HG03442 (cell line): Measurements from ENCODE around the gene IL1RAPL1.

Experiments used
- ATAC-seq: cut with Tn5 transposase; IDR thresholded peaks from one replicate; pipeline ENCODE4 v1.9.1; 2021; ENCODE audit warnings: mild to moderate bottlenecking, moderate library complexity; ENCODE audit not compliant: unreplicated experiment

Gene IL1RAPL1

DNA sequence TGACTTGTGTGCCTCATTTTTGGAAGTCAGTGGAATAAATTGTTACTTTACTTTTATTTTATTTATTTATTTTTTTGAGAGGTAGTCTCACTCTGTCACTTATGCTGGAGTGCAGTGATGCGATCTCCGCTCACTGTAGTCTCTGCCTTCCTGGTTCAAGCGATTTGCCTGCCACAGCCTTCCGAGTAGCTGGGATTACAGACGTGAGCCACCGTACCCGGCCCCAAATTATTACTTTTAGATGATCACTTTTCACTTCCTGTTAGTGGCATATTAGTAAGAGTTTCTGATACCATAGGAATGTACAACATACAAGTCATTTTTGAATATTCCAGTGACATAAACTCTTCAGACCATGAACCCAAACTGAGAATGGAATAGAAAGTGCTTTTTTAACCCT lies 1017.1 kb downstream of the IL1RAPL1 start:
- no peak for ATAC-seq

DNA sequence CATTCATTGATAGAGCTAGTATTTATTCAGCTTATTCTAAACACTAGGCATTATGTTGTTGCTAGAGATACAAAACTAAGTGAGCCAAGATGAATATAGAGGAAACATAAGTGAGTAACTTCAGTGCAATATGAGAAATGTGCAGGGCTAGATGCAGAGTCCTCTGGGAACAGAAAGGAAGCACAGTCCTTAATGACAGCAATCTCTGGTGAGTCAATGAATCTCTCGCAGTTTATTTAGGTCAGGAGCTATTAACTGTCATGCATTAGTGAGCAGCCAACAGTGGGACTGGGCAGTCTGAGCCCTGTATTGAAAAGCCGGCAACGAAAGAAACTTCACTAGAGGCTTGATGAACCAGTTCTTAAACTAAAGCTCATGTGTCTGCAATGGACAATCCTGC lies 1030.0 kb downstream of the IL1RAPL1 start:
- ATAC-seq, result no peak

DNA sequence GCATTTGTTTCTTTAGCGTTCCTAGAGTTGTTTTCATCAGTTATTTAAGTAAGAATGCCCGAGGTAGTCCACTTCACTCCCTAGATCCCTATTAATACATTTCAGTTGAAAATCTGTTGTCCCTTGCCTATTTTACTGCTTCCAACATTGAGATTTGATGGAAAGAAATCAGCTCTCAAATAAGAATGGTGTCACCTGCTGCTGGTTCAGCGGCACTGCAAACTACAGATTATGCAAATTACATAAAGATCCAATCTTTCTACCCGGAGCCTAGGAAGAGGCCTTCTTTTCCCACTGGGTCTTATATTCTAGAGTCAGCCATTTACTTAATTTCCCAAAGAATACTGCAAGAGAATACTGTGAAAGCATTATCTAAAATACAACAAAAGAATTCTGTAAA lies 1030.5 kb downstream of the IL1RAPL1 start:
- ATAC-seq, result no peak

DNA sequence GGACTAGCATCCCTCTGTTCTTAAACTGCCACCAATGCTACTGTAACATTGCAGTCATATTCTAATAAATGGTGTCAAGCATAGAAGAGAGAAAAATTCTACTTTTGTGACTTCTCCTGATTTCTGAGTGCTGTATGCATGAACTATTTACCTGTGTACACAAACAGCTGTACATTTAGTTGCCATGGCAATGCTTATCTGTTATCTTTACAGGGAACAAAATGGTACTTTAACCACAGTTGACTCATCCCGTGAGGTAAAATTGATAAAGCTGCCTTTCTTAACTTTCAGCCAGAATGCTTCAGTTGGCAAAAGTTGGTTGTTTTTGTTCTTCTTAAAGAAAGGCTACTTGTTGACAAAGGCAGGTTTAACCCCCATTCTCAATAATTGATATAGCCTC lies 1040.6 kb downstream of the IL1RAPL1 start:
- no peak for ATAC-seq

DNA sequence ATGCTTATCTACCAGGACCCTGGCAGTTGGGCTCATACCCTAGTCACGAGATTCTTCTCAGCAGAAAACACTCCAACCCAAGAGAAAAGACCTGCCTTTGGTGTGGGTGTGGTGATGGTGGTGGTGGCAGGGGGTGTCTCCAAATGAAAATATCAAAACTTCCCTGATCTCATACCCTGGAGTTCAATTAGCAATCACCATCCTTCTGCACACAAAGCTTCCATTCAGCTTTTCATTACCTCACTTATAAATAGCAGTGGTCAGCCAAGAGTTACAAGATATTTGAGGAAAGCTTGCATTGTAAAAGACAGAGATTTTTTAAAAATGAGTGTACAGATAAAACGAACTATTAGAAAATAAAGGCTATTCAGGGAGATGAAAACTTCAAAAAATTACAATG lies 1047.3 kb downstream of the IL1RAPL1 start:
- no peak for ATAC-seq

DNA sequence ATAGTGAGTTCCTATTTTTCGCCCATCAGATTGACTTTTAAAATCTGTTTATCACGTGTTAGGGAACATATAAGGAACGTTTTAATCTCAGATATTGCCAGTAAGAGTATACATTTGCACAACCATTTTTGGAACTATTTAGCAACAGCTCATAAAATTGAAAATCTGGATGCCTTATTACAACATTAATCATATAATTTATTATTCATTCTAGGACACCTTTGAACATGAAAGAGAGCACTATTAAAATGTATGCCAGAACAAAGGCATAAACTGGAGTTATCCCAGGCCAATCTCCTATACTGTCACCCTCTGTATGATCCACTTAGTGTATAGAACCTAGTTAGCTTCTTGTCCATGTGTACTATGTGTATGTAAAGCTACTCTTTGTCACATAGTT lies 1049.1 kb downstream of the IL1RAPL1 start:
- no peak for ATAC-seq

DNA sequence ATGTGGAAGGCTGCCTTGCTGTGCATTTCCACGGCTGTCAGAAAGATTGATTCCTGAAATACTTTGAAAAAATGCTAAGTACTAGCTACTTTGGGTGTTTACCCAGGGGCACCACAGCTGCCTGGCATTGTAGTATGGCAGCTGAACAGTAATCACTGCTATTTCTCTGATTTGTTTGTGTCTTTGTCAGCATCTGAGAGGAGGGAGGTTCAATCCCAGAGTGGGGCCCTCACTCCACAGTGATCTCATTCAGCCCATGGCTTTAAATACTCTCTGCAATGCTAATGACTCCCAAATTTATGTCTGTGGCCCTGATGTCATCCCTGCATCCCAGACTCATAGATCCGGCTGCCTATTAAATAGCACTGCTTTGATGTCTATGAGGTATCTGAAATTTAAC lies 1052.9 kb downstream of the IL1RAPL1 start:
- ATAC-seq, result no peak

DNA sequence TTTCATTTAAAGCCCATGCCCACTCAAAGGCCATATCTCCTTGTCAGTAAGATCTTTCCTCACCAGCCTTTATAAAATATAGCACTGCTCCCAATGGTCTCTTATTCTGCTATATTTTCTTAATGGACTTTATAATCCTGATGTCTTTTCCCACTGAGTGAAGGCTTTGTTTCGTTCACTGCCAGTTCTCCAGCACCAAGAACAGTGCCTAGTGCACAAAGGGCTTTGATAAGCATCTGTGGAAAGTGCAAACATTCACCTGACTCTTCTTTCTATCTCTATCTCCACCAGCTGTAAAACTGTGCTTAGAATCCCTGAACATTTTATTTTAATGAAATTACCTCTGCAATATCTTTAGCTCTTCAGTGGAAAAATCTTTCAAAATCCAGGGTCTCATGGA lies 1054.2 kb downstream of the IL1RAPL1 start:
- ATAC-seq, result no peak

DNA sequence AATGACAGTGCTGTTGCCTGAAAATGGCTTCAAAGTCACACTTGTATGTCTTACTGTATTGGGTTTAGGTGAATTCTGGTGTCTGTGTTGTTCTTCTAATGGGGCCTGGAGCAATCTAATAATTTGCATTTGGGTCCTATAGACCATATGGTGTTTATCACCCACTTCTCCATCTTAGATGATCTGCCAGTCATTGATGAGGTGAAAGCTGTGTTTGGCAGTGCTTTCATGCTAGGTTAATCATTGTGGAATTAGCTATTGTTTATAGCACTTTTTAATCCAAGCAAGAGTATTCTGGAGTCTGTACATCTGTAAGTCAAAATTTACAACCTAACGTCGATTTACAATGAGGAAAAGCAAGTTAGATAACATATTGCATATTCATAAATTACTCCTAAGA lies 1055.9 kb downstream of the IL1RAPL1 start:
- ATAC-seq, result no peak

DNA sequence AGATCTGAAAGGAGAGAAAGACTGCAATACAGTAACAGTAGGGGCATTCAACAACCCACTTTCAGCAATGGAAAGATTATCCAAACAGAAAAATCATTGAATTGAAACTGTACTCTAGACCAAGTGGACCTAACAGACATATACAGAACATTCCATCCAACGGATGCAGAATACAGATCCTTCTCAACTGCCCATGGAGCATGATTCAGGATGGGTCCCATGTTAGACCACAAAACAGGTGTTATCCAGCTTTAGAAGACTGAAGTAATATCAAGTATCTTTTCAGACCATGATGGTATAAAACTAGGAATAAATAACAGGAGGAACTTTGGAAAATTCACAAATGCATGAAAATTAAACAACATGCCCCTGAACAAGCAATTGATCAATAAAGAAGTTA lies 1060.9 kb downstream of the IL1RAPL1 start:
- no peak for ATAC-seq

DNA sequence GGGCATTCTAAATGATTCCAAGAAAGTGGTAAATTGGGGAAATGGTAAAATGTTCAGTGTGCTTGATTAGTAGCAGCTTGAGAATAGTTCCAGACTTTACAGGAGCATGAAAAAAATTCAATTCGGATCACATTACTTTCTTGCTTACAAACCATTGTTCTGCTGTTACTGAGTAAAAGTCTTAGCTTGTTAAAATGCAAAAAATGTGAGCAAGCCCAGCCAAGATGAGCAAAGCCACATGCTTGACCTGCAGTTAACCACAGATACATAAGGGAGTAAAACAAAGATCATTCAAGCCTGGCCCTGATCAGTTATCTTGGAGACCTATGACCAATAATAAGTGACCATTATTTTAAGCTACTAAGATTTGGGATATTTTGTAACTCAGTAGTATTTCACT lies 1065.2 kb downstream of the IL1RAPL1 start:
- no peak for ATAC-seq

DNA sequence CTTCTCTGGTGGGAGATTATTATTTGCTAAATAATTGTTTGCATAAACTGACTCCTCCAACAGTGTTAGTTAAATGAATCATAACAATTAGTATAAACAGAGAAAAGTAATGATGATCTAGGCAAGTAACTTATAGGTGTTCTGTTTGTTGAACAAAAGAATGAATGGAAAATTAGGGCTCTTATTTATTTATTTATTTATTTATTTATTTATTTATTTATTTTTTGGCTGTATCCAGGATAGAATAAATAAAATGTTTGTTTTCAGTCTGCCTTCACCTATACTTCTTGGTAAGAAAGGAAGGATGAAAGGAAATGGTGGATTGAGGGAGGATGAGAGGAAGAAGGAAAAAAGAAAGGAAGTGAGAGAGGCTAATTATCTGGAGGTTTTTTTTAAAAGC lies 1066.5 kb downstream of the IL1RAPL1 start:
- ATAC-seq, result no peak

DNA sequence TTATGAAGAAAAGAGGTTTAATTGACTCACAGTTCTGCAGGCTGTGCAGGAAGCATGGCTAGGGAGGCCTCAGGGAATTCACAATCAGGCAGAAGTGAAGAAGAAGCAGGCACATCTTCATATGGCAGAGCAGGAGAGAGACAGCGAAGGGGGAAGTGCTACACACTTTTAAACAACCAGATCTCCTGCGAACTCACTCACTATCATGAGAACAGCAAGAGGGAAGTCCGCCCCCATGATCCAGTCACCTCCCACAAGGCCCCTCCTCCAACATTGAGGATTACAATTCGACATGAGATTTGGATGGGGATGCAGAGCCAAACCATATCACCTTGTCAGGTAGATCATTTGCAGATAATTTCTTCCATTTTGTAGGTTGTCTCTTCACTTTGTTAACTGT lies 1072.7 kb downstream of the IL1RAPL1 start:
- ATAC-seq, result no peak

DNA sequence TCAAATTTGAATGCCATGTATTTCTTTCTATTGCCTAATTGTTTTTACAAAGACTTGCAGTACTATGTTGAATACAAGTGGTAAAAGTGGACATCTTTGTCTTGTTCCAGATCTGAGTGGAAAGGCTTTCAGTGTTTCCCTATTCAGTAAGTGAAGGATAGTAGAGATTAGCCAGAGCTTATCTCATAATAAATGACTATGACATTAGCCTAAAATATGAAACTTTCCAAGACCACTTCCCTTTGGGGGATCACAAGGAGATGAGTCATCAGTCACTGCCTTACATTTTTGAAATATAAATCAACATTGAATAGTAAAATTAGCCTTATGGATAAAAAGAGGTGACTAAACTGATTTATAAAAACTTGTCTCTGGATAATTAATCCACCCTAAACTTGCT lies 1074.0 kb downstream of the IL1RAPL1 start:
- no peak for ATAC-seq

DNA sequence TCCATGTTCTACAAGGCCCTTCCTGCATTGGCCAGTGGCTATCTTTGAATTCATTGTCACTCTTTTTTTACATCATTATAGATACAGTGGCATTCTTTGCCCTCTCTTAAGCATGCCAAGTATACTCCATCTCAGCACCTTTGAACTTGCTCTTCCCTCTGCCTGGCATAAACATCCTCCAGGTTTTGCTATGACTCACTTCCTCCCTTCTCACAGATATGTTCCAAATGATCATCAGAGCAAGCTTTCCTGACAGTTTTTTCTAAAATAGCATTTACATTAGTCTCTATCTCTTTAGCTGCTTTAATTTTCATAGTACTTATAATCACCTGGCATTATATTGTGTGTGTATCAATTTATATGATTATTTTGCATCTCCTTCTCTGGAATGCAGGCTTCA lies 1074.9 kb downstream of the IL1RAPL1 start:
- ATAC-seq, result no peak

DNA sequence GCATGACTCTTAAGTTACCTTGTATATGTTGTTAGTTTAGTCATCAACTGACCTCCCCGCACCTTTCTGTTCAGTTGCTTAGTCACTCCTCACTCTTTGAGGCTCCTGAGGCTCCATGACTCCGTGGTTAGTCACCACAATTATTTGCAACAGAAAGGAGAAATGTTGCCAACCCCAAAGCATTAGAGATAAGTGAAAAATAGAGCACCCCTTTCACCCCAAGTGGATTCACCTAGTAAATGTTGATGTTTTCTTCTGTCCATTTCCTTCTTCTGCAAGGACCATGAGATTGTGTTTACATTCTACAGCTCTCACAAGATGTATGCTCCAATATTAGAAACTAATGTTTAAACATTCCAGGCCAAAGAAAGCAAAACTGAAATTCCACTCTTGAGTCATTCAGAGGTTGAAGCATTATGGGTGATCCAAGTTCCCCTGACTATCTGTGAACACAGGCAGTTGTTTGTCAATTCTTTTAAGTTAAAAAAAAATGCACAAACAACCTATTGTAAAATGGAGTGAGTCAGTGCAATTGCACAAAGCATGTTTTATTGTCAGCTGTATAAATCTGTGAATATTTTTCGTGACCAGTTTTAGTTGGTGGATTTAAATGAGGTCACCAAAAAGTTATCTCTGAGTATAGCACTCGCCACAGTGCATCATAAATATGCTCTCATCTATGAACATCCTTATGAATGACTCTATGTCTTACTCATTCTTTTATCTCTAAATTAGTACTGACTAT lies 1075.7 kb downstream of the IL1RAPL1 start:
- peak; percentile 76 for ATAC-seq

DNA sequence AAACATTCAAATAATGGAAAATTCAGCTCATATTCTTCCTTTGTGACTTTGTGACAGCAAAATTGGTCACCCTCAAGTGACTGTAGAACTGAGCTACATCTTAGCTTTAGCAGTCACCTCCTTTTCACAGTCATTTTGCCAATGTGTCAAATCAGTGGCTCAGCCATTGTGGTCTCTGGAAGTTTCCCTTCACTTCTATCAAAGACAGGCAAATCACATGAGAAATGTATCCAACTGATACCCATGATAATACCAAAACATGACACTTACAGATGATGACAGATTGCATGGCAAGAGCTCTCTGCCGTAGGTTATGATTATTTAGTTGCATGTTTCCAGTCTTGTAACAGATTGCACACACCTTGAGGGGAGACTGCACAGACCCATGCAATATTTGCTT lies 1078.3 kb downstream of the IL1RAPL1 start:
- ATAC-seq, result no peak

DNA sequence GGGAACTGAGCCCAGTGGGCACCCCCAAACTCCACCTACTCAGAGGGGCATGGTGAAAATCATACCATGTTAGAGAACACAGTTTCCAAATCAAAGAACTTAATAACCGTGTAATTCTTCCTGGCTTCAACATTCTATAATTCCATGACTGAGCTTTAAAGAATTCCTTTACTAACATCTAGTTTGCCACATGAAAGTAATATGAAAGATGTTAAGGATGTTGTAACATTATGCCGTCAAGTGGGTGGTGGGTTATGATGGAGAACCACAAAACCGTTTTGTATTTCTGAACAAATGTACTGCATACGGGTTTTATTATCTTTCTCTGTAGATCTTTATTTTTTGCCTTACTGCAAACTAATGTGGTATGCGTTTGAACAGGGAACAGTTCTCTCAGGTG lies 1079.1 kb downstream of the IL1RAPL1 start:
- no peak for ATAC-seq

DNA sequence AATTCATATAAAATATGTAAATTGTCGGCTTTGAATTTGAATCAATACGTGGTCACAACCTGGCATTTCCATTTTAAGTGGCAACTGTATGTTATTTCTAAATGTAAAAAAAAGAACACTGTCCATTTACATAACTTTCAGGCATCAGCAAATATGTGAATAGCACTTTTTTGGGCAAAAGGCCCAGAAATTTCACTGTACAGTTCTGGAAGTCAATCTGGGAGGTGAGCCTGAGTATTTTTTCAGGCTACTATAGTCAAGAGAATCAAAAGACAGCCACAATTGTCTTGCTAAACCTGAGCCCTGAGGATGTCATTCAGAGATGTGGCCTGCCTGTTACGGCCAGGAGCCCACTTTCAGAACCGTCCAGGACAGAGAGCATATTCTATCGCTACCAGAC lies 1084.2 kb downstream of the IL1RAPL1 start:
- ATAC-seq, result no peak

DNA sequence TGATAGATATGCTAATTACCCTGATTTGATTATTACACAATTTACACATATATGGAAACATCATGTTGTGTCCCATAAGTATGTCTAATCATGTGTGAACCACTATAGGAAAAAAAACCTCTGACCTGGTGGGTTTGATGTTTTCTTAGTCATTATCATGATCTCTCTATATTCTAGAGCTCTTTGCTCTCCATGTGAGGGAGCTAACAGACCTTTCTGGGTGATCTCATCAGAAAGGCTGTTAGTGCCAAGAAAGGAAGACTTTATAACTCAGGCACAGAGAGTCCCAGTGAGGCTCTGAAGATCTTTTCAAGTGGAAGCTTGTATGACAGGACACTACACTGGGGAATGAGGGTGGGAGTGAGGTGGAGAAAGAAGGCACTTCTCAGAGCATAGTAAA lies 1100.4 kb downstream of the IL1RAPL1 start:
- ATAC-seq, result no peak

DNA sequence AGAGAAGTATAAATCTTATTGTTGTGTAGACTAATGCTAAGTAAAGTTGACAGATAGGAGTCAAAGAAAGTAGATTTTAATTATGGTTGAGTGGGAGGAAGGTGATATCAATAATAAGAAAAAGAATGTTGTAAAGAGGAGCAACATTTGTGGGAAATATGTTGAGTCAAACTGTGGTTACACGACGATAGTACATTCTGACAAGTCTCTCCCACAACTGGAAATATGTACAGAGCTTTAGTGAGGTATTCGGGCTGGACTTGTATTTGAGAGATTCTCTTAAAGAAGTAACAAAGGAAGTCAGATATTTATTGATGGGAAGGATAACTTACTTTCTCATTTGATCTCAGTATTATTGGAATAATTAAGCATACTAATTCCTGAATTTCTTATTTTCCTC lies 1102.8 kb downstream of the IL1RAPL1 start:
- ATAC-seq, result no peak

DNA sequence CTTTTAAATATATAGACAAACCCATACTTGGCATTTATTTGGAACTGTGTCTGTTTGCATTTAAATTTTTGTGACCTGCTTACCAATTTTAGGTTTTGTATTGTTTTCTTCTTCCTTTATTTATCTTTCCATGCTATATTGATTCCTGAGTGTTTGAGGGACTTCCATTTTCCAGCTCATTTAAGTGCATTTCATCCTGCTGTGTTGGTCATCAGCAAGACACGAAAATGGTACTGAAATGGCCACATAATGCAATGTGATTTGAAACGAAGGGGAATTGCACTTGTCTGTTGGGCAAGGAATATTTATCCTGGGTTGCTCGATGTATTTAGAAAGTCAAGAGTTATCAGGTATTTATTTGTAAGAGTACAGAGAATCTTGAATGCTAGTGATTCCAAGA lies 1103.8 kb downstream of the IL1RAPL1 start:
- ATAC-seq, result no peak

DNA sequence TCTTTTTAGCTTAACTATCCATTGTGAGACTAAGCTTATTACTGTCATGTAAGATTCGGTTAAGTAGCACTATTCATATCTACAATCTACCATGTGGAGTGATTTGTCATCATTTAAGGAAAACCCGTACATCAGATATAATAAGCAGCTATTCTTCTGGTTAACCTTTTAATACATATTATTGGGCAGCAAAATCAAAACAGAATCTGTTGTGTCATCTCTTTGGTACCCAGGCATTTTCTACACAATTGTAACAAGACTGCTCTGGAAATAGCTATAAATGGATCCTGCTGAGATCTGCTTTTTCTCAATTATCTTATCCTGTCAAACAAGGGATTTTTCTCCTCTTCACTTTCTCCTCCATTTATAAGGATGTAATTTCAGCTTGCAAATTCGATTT lies 1106.7 kb downstream of the IL1RAPL1 start:
- no peak for ATAC-seq
